GM12864 (cell line): Measurements from ENCODE around the gene LRRC14B.
"Not testable (repeated sequence)": the region's sequence is repeated elsewhere in the genome, so short reads cannot be mapped to it uniquely, and the experiment has no call there.

Source experiments
- DNase-seq: peaks from one replicate; pipeline ENCODE4 v3.0.0-alpha.2; 2011; ENCODE audit warnings: low read depth
- H3K4me3 ChIP-seq: 2 replicates; pipeline ENCODE4 v1.5.1; 2011; ENCODE audit warnings: mild to moderate bottlenecking, low read depth, low read length, control low read depth

The LRRC14B gene

DNA sequence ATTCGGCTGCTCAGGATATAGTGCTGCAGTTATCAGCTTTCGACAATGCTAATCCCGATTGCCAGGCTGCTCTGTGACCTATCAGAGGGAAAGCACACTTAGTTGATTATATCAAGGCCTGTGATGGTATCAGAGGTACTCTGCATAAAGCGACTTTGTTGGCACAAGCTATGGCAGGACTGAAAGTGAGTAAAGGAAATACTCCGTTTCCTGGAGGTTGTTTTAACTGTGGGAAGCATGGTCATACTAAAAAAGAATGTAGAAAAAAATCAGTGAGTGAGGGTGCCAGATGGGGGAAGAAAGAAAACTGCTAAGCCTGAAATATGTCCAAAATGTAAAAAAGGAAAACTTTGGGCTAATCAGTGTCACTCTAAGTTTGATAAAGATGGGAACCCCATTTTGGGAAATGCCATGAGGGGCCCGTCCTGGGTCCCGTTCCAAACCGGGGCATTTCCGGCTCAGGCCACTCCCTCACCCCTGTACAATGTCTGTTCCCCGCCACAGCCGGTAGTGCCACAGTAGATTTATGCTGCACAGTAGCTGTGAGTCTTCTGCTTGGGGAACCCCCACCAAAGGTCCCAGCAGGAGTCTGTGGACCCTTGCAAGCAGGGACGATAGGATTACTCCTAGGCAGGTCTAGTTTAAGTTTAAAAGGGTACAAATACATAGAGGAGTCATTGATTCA, 52.5 kb downstream of the LRRC14B start:
- DNase-seq, H3K4me3 ChIP-seq: not testable (repeated sequence)

DNA sequence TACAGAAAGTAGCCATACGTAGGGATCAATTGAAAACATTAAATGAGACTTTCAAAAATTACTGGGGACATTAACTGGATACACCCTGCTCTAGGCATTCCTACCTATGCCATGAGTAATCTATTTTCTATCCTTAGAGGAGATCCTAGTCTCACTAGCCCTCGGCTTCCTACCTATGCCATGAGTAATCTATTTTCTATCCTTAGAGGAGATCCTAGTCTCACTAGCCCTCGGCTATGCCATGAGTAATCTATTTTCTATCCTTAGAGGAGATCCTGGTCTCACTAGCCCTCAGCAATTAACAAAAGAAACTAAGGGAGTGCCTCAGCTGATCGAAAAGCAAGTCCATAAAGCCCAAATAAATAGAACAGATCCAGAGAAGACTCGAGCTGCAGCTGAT, 54.4 kb downstream of the LRRC14B start:
- H3K4me3 ChIP-seq, DNase-seq: not testable (repeated sequence)
